Activated CD8-positive, alpha-beta memory T cell treated with anti-CD3 and anti-CD28 coated beads for 4 hours (primary cell): ENCODE measurements around the gene PTPRT.

Experiments
- DNase-seq, 2 donors: peaks; one replicate each; pipeline ENCODE4 v3.0.0-alpha.2; 2020; ENCODE audit warnings: low read depth in 2 of 2

PTPRT gene

DNA sequence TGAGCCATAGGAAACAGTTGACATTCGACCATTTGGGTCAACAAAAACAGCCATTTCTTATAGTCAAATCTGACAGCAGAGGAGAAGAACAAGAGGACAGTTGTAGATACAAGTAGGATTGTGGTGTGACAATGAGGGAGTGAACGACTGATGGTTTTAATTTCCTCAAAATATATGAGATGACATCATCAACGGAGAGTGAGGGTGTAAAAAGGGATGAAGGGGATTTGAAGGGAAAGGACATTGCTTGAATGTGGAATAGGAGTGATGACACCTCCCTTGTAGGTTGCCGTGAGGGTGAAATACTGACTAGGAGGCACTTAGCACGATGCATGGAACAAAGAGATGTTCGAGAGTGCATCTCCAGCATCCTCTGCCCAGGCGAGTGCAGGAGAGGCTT, 1071.7 kb downstream of the PTPRT start:
- DNase-seq = no peak

- DNase-seq = no peak
Measured at GRCh38 chr20:42113236-42113635, 1076.5 kb downstream of the PTPRT start.

GRCh38 chr20:42112161-42112560, 1077.5 kb downstream of the PTPRT start:
- no peak for DNase-seq

GRCh38 chr20:42111349-42111748, 1078.4 kb downstream of the PTPRT start:
- no peak for DNase-seq

- no peak for DNase-seq
Measured at GRCh38 chr20:42110301-42110700, 1079.4 kb downstream of the PTPRT start.

GRCh38 chr20:42102000-42102399, 1087.7 kb downstream of the PTPRT start:
- no peak for DNase-seq

- DNase-seq = no peak
Measured at GRCh38 chr20:42100137-42100704, 1089.5 kb downstream of the PTPRT start.

GRCh38 chr20:42099101-42099500, 1090.6 kb downstream of the PTPRT start:
- no peak for DNase-seq

DNA sequence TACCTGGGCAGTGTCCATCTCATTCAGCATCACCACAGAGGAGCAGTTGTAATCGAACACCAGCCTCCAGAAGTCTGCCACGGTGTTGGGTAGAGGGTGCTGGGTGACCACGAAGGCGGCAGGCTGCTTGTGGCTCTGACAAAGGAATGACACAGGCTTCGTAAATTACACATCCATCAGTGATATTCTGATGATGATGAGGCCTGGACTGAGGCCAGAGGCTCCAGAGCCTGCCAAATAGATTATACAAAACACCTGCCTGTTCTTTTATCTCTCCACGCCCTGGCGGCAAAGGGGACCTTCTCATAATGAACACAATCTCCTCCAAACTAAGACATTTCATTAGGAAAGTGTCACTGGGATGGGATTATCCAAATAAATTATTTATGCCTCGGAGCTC, 1091.3 kb downstream of the PTPRT start:
- DNase-seq = no peak

DNA sequence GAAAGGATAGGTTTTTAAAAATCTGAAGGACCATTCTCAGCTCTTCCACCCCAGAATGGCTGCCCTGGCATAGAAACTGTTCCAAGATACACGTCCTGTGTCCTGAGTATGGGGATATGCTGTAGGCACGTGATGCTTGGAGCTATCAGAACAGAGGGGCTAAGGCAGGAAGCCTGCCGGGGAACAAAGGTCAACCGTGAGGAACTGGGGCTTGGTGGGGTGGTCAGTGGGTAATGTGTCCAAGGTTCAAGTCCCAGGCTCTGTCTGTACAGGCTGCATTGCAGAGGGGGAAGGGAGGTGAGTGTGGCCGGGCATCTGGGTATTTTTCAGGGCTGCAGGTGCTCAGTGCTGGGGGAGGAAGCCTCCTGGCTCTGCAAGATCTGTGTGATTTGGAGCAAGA, 1092.0 kb downstream of the PTPRT start:
- DNase-seq = no peak

GRCh38 chr20:42095221-42095620, 1094.5 kb downstream of the PTPRT start:
- no peak for DNase-seq

DNA sequence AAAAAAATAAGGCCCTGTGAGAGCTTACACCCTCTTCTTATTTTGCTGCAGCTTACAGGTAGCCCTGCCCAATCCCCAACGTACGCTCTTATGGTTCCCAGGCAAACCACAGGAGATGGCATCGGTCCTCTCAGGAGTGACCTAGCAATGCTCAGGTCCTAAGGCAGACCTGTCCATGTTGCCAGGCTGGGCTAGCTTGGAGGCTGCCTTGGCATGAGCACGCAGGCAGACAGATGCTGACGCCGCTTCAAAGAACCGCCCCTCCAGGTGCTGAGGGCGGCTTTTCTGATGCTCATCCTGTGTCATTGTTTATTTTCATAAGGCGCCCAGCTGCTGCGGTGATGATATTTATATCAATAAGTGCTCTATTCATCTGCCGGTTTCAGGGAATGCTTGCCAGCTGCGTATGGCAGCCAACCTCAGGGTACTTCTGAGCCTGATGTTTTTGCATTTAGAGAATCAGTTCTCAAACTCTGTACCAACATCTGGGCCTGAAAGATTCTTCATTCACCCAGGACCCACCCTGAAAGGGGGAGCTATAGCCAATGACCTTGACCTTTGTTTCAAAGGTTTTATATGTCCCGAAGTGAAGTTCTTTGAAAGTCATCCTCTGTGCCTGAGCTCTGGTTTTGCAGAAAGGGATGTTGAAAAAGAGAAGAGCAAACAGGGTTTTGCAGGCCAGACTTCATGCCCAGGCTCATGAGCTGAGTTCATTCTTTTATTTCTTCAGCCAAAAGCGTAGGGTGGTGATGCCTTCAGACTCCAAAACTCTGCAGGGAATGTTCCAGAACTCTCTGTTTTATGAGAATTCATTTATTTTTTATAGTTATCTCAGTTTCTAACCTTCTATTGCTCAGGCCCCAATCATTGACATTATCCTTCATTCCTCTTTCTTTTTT, 1095.9 kb downstream of the PTPRT start:
- no peak for DNase-seq

GRCh38 chr20:42093041-42093440, 1096.7 kb downstream of the PTPRT start:
- DNase-seq = no peak

DNA sequence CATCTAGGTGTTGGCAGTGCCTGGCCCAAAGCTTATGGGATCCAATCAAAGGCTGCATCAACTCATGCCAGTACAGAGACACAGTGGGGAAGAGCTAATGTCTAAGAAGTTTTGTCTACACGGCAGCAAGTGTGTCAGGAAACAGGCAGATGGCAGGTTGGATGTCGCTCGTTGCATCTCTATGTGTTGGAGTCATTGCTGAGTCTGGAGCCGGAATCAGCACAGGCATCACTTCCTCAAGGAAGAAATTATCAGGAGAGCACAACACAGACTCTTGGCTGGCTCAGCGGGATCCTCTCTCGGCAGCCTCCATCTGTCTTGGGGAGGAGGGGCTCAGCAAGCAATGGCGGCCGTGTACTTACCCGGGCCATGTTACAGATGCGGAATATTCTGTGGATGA, 1104.3 kb downstream of the PTPRT start:
- DNase-seq = no peak

DNA sequence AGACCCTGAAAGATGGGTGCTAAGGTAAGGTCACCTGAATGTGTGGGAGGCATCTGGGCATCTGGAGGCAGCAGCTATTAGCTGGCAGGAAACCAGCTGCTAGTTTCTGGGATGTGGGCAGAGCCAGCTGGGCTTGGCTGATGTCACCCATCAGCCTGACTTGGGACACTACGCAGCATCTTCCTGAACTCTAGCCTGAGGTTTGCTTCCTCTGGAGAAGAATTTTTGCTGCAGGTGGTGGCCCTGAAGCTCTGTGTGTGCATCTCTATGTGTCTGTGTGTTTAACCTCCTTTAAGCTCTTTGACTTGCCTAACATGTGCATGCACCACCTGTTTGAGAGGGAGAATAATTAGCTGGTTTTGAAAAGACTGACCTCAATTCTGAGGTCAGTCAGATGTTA, 1106.4 kb downstream of the PTPRT start:
- DNase-seq = no peak

DNA sequence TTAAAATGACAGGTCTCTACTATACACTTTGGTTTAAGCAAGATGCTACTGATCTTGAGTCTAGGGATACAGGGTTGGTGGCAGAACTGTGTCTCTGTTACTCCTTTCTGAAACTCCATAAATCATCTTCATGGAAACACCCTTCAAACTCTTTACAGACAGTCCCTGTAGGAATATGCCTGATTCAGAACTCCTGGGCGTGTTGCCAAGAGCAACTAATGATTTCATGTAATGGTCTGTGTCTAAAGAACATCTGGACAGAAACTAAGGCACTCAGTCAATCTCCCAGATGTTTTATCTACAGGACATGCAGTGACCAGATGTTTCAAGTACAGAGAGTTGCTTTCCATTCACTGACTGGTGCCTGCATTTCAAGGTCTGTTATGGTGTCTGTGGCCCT, 1107.1 kb downstream of the PTPRT start:
- no peak for DNase-seq

DNA sequence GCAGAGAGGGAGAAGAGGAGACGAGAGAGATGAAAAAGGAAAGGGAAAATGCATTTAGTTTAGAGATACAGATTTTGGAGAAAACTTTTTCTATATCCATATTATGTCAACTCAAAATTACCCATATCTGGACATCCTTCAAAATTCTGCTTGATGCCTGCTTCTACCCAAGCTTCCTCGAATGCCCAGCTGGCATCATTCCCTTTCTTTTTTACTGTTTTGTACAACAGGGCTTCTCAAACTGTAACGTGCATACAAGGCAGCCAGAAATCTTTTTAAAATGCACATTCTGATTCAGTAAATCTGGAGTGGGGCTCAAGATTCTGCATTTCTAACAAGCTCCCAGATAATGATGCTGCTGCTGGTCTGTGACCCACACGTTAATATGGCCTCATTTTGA, 1108.8 kb downstream of the PTPRT start:
- DNase-seq = no peak

DNA sequence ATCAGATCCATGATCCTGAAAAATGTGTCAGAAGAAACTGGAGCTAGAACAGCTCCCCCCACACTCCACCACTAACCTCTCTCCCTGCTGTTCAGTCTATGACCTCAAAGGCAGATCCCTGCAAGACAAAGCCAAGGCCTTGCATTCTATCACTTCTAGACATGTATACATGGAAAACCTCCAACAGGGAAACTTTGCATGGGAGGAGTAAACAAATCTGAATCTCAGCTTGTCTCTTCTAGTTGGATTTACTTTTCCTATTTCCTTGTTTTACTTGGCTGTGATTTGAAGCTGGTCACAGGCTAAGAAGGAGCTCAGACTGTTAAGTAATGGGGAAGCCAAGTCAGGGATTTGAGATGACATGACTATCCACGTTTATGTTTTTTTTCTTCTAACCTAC, 1114.8 kb downstream of the PTPRT start:
- no peak for DNase-seq

DNA sequence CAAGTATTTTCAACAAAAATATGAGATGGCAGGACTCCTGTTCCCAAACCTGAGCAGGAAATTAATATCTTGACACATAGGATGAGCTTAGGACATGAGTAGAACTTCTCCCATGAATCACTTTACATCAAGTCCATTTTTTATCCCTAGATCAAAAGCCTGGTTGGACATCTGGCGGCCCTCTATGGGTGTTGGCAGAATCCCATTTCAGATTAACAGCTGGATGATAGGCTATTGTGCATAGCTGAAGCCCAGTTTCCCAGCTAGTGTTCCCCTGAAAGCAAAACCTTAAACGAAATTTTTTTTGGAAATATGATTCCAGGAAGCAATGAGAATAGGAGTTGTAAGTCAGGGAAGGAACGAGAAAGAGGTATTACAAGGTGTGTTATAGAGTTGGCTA, 1122.1 kb downstream of the PTPRT start:
- DNase-seq = no peak

- DNase-seq = no peak
Measured at GRCh38 chr20:42067174-42067573, 1122.5 kb downstream of the PTPRT start.

DNA sequence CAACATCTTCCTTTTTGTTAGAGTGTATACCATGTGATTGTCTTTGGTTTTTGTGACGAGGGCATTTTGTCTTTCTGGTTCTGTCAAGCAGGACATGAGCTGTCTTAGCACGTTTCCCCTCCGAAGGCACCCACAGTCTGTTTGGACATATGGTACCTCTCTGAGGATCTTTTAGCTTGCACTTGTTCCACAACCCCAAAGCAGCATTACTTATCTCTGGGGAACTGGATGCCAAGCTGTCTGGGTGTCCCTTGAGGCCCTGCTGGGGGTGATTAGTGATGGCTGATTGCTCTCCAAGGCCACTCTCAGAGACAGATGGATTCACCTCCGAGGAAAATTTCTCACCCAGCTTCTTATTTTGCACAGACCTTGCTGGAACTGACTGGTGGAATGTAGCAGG, 1126.6 kb downstream of the PTPRT start:
- DNase-seq = no peak

- no peak for DNase-seq
Measured at GRCh38 chr20:42053350-42053749, 1136.4 kb downstream of the PTPRT start.

DNA sequence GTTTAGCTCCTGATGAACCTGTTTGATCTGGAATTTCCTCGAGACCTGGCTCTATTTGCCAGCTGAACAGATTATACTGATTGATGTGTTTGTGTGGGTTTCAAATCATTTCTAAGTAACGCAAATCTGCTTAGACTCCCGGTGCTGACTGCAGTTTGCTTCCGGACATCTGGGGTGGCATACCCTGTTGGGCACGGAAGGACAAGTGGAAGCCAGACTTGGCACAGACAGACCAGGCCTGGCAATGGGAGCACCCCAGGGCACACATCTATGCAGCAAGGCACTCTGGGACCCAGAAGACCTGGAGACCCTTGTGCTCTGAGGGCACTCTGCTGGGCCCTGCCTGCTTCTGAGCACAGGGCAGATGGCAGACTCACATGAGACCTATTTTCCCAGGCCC, 1137.8 kb downstream of the PTPRT start:
- DNase-seq = no peak
